ENCODE measurements around the gene RFX2. TPM values are rescaled to one million over a fixed set of nuclear protein-coding genes. Genes with fewer than 3 reads are reported as not detected.

Gene RFX2
- total and polyA plus RNA-seq, 10 of the 15 experiments (the other 5 are each of a cell fraction or from before 2014, with no cell fraction given), result 3.2 to 9.8 (median 4.7) TPM

- TF ChIP-seq IRF5 (IDR thresholded peaks at IDR 0.05; ENCODE audit: borderline replicate concordance), result no peak
- no peak for TF ChIP-seq BCL3 (IDR thresholded peaks at IDR 0.05; ENCODE audit: borderline replicate concordance, insufficient read depth, low read depth, low read length, poor library complexity, severe bottlenecking)
Measured at GRCh38 chr19:6070720-6071485, 39.4 kb downstream of the RFX2 start (continued).

GRCh38 chr19:6070207-6070681, 40.1 kb downstream of the RFX2 start:
- no peaks in the 10 kb centered on the region for H3K27me3 ChIP-seq (replicated peaks in 1 of 2; ENCODE audit: control insufficient read depth in 2 of 2, insufficient read depth in 2 of 2, low read length in 1 of 2)
- no peak overlapping the region for H3K9ac ChIP-seq (ENCODE audit: control insufficient read depth, insufficient read depth, low read length)
- no peak overlapping the region for H2AFZ ChIP-seq (ENCODE audit: control insufficient read depth, low read depth, low read length)
- no peaks in the 10 kb centered on the region for H3K9me3 ChIP-seq (replicated peaks; ENCODE audit: control insufficient read depth, insufficient read depth, low read length)
- no peak overlapping the region for H3K4me2 ChIP-seq (ENCODE audit: control insufficient read depth, insufficient read depth)
- DNase-seq (ENCODE audit: low read depth, low spot score) (no peak), FAIRE-seq (no peak), ATAC-seq (no peak)
- BruUV-seq (replicated peaks), result no TSS peak
- in situ Hi-C loops (cut with MboI) (no loop called here), intact Hi-C loops (cut with micrococcal nuclease; ENCODE audit: unreplicated experiment) (no loop called here)
- ChIA-PET CTCF (interaction anchor here (1.0 kb wide), 1 partner anchor 55 kb away, joined by 3 read pairs; no protein-coding TSS in a partner anchor), RAD21 (ENCODE audit: unreplicated experiment) (no interaction called here), POLR2A (no interaction called here), SMC1A (ENCODE audit: uncharacterized antibody, unreplicated experiment) (no interaction called here)
- H3K79me2 ChIP-seq (ENCODE audit: control insufficient read depth, insufficient read depth, low read length), result no peaks in the 10 kb centered on the region
- 21% methylated on average over 3 of the region's 3 CpGs for WGBS (ENCODE audit: insufficient coverage, insufficient replicate concordance, low lambda C conversion rate, missing lambda C conversion rate)
- no peaks in the 10 kb centered on the region for H3K4me1 ChIP-seq (ENCODE audit: control insufficient read depth, insufficient read depth, low read length)
- no peaks in the 10 kb centered on the region for H4K20me1 ChIP-seq (ENCODE audit: control insufficient read depth, insufficient read depth)
- H3K4me3 ChIP-seq, result no peak overlapping the region
- no peak overlapping the region for H3K27ac ChIP-seq (ENCODE audit: control insufficient read depth, insufficient read depth)
- TF ChIP-seq EED (IDR thresholded peaks at IDR 0.05; ENCODE audit: low read depth) (peak; percentile 75), KLF5 (IDR thresholded peaks at IDR 0.05; ENCODE audit: partially characterized antibody) (no peak)
- no peaks in the 10 kb centered on the region for H3K36me3 ChIP-seq (ENCODE audit: control insufficient read depth in 2 of 2, insufficient read depth in 2 of 2, low read length in 1 of 2)
